GM19240 (cell line): ENCODE results near the gene KLC1.

ENCODE experiments used
- DNase-seq: peaks from one replicate; pipeline ENCODE4 v3.0.0; 2011; ENCODE audit warnings: low spot score; ENCODE audit not compliant: insufficient read length

The KLC1 gene

DNA sequence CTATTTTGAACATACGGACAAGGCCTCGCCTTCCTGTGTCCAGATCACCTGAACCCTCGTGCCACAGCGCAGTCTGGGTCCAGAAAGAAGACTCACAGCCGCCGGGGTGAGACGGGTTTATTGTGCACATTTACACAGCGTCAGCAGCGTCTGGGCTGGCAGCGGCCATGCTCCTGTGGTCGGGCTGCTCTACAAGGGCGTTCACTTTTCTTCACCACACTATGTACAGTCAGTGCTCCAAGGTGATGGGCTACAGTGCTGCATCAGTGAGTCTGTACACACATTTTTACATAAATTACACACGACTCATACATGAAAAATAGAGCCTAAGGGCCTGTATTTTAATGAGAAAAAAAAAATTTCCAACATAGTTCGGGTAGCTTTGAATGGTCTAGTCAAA, 104.6 kb downstream of the KLC1 start:
- no peak for DNase-seq

DNA sequence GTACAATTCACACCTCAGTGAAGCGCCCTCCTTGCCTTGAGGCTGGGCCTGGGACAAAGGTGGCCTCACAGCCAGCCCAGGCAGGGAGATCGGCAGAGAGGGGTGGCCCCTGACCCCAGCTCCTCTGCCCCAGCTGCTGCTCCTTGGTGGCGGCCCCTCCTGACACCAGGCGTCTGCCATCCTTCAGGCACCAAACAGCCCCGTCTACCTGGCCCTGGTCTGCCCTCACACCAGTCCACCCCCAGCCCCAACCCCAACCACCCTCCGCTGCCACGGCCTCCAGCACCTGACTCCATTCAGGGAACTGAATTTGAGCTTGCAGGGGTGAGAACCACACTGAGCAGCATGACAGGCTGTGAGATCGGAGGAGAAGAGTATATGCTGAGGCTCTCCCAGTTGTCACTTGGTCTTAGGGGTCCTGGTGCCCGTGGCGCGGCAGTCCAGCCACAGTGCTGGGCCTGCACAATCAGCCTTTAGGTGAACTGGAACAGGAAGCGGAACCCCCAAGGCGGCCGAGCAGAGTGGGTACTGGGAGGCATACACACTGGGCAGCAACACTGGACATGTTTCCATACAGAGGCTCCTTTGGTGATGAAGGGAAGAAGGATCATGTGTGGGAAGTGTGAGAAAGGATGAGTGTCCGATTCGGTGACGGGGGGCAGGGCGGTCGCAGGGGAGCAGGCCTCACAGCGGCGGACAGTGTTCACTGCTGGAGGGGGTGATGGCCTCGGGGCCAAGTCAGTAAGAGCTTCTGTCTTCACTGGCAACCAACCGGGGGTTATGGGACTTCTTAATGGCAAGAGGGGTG, 105.3 kb downstream of the KLC1 start:
- DNase-seq = no peak

DNA sequence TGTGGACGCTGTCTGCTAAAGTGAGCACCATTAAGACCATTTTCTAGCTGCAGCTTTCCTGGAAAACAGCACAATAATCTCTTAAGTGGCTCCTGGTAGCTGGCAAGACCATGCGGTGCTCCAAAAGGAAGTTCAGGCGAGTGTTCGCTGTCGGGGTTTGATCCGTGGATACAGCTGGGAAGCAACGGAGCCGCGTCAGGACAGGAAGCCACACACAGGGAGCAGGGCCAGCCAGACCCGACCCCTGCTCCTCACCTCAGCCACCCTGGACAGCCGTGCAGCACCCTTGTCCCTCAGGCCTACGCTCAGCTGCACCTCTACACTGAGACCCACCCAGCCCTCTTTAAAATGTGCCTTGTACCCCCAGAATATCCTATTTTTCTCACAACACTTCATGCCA, 106.0 kb downstream of the KLC1 start:
- DNase-seq = no peak

DNA sequence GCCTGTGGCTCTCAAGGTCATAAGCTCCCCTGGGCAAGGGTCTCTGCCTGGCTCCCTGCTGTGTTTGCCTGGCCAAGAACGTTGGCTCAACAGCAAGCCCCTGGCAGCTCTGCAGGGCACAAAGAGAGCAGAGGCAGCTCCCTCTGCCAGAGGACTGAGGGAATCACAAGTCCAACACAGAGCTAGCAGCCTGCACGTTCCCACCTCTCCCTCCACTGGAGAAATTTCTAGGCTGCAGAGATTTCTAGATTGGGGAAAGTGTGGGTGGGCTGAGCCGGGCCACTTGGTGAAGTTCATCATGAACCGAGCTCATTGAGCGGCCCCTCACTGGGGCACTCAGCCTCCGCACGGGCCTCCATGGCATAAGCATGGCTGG, 106.4 kb downstream of the KLC1 start:
- no peak for DNase-seq

DNA sequence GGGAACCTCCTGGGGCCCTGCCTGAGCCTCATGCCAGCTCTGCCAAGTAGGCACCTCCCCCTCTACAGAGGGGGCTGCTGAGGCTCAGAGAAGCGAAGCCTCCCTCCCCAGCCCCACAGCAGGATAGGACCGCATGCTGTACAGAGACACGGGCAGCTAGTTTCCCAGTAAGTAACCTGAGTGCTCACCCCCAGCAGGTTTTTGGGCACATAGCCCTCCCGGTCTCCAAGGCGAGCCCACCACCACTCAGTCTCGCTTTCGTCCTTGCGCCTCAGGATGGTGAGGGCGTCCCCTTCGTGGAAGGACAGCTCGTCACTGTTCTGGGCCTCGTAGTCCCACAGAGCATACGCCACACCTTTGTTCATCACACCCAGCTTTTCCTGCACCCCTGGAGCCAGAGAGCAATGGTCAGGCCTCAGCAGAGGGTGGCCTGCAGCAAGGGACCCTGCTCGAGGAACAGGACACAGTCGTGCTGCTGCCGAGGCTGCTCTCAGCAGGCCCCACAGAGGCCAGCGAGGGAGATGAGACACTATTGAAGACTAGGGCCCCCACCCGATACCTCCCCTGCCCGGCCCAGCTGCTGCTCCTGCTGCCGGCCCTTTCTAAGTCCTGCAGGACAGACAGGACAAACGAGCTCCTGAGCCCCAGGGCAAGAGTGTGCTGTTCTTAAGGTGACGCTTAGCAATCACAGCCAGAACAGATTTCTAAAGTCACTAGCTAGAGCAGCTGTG, 107.0 kb downstream of the KLC1 start:
- DNase-seq = no peak

DNA sequence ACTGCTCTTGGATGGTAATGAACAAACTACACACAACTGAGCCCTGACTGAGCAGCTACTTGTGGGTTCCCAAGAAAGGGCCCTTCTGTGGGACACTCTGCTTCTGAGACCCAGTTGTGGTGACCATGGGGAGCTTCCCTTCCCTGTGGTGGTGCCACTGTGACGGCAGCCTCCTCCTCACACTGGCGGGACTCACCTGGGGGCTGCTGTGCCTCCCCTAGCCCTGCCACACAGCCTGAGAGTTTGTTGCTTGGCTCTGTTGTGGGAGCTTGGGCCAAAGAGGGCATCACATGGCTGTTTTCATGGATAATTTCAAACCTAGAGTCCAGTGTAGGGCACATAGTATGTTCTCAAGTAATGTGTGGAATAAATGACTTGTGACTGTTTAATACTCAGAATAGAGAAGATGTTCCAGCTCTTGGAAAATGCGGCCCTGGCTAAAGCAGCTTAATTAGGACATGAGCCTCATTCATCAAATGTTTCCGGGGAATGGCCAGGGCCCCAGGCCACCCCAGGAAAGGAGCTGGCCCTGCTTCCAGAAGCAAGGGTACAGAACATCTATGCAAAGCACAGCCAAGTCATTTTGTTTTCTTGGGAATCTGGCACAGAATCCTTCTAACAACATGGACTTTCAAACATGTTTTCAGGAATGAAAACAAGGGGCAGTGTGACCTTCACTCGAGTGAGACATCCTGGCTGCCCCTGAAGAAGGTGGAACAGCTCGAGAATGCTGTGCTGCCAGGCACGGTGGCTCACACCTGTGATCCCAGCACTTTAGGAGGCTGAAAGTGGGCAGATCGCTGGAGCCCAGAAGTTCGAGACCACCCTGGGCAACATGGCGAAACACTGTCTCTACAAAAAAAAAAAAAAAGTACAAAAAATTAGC, 107.8 kb downstream of the KLC1 start:
- DNase-seq = no peak

DNA sequence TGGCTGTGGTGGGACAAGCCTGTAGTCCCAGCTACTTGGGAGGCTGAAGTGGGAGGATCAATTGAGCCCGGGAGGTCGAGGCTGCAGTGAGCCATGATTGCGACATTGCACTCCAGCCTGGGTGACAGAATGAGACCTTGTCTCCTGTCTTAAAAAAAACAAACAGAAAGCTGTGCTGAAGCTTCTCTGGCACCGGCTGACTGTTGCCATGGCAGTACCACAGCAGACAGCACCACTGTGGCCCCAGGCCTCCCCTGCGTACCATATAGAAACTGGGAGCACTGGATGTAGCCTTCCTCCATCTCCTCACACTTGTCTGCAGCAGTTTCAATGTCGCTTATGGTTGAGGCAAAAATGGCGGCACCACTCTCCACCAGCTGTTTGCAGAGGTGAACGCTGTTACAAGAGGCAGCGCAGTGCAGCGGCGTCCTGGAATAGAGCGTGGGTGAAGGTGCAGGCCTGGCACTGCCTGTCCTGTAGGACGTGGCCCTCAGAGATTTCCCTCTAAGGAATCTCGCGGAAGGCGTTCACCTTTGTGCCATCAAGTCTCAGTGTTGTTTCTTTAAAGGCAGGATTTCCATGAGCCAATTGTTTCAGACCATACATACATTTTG, 108.5 kb downstream of the KLC1 start:
- DNase-seq = no peak

DNA sequence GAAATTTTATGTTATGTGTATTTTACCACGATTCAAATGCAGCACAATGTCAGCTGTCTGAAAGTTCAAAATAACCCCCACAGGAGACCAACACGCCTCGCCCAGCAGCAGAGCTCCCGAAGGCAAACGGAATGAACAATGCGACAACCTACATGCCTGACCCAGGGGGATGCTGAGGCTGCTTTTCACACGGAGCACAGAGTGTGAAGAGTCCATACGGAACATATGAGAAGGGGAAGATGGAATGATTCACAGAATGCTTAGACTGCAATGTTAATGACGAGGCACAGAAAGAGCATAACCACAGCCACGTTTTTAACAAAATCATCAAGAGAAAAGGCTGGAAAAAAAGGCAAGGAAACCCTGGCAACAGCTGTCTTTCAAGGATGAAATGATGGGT, 109.2 kb downstream of the KLC1 start:
- DNase-seq = no peak

DNA sequence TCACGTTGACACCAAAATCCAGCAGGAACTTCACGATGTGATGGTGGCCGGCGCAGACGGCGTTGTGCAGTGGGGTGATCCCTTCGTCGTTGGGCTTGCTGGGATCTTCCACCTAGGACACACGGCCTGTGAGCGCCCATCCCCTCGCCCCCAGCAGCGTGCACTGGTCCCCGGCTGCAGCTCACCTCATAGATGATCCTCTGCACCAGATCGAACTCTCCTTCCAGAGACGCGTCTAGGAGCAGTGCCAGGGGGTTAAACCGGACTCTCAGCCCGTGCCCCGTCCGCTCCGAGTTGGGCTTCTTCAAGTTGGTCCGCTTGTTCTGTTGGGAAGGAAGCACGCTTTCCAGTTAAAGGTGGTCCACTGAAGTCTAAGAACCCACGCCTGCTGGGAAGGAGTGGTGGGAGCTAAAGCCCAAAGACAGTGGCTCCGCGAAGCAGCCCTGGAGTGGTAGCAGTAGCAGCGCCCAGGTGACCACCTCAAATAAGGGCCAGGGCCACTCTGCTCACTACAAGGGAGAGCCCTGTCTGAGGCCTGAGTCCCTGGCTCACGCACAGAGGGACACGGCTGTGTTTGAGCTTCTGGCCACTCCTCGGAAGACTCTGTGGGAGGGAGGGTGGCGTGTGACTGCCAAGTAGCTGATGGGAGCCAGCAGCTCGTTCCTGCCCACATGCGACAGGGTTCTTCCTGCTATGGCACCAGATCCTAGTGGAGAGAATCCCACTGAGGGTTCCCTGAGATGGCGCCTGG, 109.9 kb downstream of the KLC1 start:
- DNase-seq = no peak

DNA sequence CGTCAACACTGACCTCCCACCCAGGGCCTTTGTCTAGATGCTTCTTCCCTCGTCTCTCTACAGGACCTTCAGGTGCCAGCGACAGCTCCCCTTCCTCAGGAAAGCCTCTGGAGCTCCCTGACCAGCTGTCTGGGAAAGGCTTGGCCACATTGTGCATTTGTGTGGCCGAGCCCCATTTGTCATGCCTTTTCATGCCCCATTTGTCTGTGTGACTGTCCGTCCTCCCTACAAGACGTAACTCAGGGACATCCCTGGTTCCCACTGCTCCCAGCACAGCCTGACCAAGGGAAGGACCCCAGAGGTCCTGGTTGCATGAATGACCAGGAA, 110.4 kb downstream of the KLC1 start:
- no peak for DNase-seq

DNA sequence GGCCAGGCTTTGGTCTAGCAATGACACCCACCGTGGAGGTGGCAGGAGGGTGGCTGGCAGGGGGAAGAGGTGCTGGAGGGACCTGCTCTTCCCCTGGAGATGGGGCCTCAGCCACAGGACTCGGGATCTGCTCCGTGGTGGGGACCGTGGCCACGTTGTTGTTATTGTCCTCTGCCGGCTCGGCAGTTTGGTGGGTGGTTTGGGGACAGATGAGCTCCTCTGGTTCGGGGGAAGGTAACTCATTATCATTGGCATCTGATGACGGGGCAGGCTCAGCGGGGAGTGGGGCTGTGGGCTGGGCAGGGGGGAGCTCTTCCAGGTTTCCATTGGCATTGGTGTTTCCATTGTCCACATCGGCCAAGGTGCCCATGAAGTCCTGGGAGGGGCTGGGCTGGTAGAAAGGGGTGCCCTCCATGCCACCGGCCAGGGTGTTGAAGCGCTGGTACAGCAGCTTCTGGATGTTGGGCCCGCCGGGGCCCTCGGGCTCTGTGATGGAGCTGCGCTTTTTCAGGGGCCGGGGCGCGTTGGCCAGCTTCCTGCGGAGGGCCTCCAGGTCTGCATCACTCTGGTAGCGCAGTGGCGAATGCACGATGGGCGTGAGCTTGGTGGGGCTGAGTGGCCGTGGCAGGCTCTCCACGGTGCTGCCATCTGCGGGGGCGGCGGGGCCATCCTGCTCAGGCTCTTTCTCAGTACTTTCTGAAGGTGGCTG, 110.9 kb downstream of the KLC1 start:
- DNase-seq = no peak

DNA sequence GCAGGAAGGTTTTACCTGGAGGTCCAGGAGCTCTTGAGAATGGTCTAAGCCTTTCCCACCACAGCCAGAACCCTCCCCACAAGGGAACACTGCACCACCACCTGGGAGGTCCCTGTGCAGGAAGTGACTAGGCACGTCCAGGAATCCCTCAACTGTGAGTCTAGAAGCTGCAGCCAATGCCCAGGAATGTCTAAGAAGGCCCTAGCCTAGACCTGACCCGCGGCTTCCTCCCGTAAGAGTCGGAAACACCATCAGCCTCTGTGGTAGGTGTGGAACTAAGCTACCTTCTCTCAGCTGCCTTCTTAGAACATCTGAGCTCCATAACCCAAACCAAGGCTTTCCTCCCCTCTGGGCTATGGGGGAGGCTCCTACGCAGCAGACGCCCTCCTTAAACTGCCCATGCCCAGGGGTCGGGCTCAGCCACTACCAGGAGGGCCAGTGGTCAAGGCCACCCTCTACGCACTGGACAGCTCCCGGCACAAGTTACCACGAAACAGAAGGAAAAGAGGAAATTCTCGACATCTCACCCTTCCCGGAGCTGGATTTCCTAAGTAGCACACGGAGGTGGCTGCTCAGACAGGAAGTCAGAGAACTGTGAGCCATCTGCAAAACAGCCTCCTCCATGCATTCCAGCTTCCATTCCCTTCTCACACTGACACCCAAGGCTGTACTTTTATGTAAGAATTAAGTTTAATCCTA, 112.1 kb downstream of the KLC1 start:
- DNase-seq = no peak

DNA sequence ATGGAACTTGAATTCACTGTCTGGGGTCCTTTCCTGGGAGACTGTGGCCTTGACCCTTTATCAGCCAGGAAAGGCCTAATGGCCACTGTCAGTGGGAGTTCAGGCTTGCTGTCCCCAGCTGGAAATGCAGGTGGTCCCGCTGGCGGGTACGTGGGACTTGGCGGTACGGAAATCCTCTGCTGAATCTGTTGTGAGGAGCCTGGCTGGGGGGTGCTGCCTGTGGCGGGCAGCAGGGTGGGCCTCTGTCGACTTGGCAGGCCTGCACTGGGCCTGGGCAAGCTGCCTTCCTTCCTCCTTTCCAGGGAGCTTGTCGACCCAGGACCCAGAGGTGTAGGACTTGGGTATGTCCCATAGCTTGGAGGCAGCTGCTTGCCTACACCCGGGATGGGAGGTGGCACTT, 112.9 kb downstream of the KLC1 start:
- no peak for DNase-seq

DNA sequence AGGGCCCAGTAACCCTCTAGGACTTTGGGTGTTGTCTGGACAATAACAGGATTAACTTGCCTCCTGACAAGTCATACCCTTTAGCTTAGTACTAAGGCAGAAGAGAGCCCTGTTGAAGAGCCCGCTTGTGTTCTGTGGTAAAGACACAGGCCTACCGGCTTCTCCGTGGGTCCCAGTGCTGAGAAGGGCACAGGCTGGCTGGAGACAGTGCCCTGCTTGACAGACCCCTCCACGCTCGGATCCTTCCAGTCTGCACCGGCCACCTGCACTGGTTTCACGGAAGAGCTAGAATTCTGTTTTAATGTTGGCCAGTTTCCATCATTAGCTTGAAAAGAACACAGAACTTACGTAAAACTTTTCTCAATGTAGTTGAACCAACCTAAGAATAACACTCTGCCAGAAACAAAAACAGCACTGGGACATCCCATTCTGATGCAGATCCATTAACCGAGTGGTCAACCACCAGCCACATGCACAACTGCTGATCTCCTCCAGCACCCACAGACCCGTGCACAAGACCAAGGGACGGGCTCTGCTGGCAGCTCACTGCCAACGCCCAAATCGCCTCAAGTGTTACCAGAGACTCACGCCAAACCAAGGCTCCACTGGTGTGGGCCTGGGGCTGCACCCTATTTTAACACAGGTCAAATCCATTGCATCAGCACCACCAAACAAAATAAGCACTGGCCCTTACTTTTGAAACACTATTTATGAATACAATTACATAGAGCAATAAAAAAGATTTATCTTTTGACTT, 113.7 kb downstream of the KLC1 start:
- no peak for DNase-seq

DNA sequence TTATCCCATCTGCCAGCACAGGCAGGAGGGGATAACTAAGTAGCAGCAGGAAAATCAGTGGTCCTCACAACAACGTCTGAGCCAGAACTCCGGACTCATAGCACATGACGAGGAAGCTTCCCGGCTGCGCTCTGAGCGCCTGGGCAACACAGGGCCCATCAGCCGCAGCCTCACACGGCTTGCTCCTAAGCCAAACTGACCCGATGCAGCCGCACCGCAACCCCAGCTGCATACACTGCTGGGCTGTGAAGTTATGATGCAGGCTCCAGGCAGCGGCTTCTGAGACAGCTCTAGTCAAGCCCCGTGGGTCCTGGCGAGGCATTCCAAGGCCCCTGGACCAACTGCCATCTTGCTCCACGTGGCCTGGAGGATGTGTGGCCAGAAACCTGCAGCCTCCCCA, 114.7 kb downstream of the KLC1 start:
- DNase-seq = no peak

DNA sequence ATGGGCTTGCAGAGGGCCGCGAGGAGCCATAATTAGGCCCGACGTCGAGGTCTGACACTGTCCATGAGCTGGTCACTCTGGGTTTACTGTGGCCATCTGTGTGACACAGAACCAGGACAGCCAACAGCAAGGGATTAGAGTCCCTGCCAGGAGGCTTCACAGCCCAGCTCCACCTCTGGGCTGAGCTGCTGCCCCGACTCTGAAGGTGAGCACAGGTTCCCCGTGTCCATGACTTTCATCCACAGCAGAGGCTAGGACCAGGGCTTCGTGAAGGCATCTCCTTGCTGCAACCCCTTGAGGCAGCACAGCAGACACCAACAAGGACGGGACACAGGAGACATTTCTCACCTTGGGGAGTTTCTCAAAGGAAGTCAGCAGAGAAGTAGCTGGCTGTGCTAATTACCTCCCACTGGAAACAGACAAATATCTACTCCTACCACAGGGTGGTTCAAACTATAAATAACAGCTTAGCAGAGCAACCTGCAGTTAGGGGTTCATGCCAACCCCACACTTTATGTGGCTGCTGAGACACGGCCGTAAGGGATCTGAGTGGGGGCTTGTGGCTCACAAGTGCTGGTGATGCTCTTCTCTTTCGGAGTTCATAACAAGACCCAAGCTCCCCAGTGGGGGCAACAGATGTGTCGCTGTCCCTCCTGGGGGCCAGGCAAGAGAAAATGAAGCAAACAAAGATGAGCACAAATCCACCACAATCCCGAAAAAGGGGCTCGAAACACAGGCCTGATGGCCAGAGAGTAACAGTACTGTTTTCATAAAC, 115.8 kb downstream of the KLC1 start:
- DNase-seq = no peak

DNA sequence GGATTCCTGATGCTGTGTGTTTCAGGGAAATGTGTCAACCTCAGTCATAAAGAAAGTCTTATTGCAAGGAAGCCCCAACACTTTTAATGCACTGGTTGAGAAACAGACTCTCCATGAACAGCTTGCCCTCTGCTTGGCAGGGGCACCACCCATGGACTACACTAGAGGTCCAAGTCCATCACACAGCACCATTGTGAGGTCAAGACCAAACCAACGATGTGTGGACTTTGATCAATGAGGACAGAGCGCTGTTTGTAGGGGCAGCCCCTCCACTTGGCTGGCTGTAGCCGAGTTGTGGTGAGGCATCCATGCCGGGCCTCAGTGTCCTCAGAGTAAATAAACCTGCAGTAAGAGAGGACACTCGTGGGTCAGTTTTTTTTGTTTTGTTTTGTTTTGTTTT, 116.4 kb downstream of the KLC1 start:
- DNase-seq = no peak

DNA sequence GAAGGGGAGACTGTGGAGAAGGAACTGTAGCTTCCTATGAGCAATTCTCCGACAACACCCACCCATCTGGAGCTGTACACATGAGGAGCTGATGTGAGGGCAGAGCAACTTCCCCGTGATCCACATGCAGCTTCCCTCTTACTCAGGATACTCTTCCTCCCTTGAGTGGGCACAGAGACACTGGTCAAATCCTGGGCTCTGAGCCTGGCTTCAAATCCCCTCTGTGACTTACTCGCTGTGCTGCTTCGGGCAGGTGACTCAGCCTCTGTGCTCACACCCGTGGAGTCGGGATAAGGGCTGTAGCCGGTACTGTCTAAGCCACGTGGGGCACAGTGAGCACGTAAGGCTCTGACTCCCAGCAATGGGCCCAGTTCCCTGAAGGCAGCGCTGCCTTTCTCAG, 117.7 kb downstream of the KLC1 start:
- no peak for DNase-seq

DNA sequence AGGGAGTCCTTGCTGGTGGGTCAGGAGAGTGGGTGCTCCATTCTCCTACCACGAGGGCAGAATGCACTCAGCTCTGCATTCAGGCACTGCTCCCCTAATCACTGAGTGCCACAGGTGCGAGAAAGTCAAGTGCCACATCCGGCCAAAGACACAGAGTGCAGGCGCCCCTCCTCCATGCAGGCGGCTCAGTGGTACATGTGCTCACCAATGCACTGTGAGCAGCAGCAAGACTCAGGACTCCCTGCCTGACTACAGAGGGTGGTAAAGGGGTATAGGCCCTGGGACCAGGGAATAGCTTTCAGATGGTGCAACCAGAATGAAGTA, 119.5 kb downstream of the KLC1 start:
- DNase-seq = no peak
